ENCODE results near the gene WDFY4. TPM values are rescaled to one million over a fixed set of nuclear protein-coding genes. Genes with fewer than 3 reads are reported as not detected.

The WDFY4 gene
- total and polyA plus RNA-seq, 7 donors, result 0.23 to 1.3 (median 0.69) TPM

GRCh38 chr10:48898426-48898825, 213.8 kb downstream of the WDFY4 start:
- 96 to 100% (median 96%) methylated on average over 1 of the region's 1 CpG for WGBS, 3 donors
- no peaks in the 10 kb centered on the region for H3K4me1 ChIP-seq

GRCh38 chr10:48899781-48900180, 215.1 kb downstream of the WDFY4 start:
- Histone ChIP-seq H3K4me1 (no peaks in the 10 kb centered on the region), H3K4me3 (no peak overlapping the region), H3K36me3 (ENCODE audit: insufficient read depth in 1 of 2, low read depth in 1 of 2) (no peaks in the 10 kb centered on the region), H3K9me3 (no peaks in the 10 kb centered on the region), H3K27ac (no peak overlapping the region), H3K27me3 (ENCODE audit: insufficient read depth in 3 of 3, low read length in 2 of 3) (peaks cover 0 to 6% (median 0%) of the 10 kb centered on the region in 3 donors)
- intact Hi-C loops (cut with DNase I), result no loop called here
- DNase-seq, result no peak
- TF ChIP-seq CTCF (IDR thresholded peaks at IDR 0.05), result no peak
- WGBS, 3 donors, result 75 to 80% (median 80%) methylated on average over 8 of the region's 8 CpGs
- no peak for ATAC-seq

More at GRCh38 chr10:48898426-48898825, 213.8 kb downstream of the WDFY4 start:
- Histone ChIP-seq H3K27ac (no peak overlapping the region), H3K27me3 (ENCODE audit: insufficient read depth in 3 of 3, low read length in 2 of 3) (peaks cover 0 to 4% (median 0%) of the 10 kb centered on the region in 3 donors), H3K4me3 (no peak overlapping the region), H3K36me3 (ENCODE audit: insufficient read depth in 1 of 2, low read depth in 1 of 2) (no peaks in the 10 kb centered on the region), H3K9me3 (no peaks in the 10 kb centered on the region)
- DNase-seq, result no peak
- intact Hi-C loops (cut with DNase I), result no loop called here
- TF ChIP-seq CTCF (IDR thresholded peaks at IDR 0.05), result no peak
- no peak for ATAC-seq

GRCh38 chr10:48900371-48900801, 215.7 kb downstream of the WDFY4 start:
- Histone ChIP-seq H3K4me1 (no peaks in the 10 kb centered on the region), H3K27me3 (ENCODE audit: insufficient read depth in 3 of 3, low read length in 2 of 3) (peaks cover 0 to 6% (median 0%) of the 10 kb centered on the region in 3 donors), H3K27ac (no peak overlapping the region), H3K4me3 (no peak overlapping the region), H3K36me3 (ENCODE audit: insufficient read depth in 1 of 2, low read depth in 1 of 2) (no peaks in the 10 kb centered on the region), H3K9me3 (no peaks in the 10 kb centered on the region)
- ATAC-seq (no peak), DNase-seq (no peak)
- 41 to 51% (median 43%) methylated on average over 2 of the region's 2 CpGs for WGBS, 3 donors
- TF ChIP-seq CTCF (IDR thresholded peaks at IDR 0.05), result no peak
- intact Hi-C loops (cut with DNase I), result no loop called here

GRCh38 chr10:48901319-48901718, 216.6 kb downstream of the WDFY4 start:
- no peak for DNase-seq
- no peak overlapping the region for H3K4me3 ChIP-seq
- no peak for TF ChIP-seq CTCF (IDR thresholded peaks at IDR 0.05)
- no peaks in the 10 kb centered on the region for H3K9me3 ChIP-seq
- no peaks in the 10 kb centered on the region for H3K36me3 ChIP-seq (ENCODE audit: insufficient read depth in 1 of 2, low read depth in 1 of 2)
- ATAC-seq, result no peak
- WGBS, 3 donors, result 70 to 81% (median 76%) methylated on average over 5 of the region's 5 CpGs
- no peak overlapping the region for H3K27ac ChIP-seq
- intact Hi-C loops (cut with DNase I), result no loop called here
- H3K4me1 ChIP-seq, result no peaks in the 10 kb centered on the region
- H3K27me3 ChIP-seq (ENCODE audit: insufficient read depth in 3 of 3, low read length in 2 of 3), result peaks cover 0 to 6% (median 0%) of the 10 kb centered on the region in 3 donors

GRCh38 chr10:48902096-48902495, 217.4 kb downstream of the WDFY4 start:
- intact Hi-C loops (cut with DNase I), result no loop called here

More at GRCh38 chr10:48902096-48902495, 217.4 kb downstream of the WDFY4 start:
- no peak for TF ChIP-seq CTCF (IDR thresholded peaks at IDR 0.05)
- peaks cover 0 to 6% (median 0%) of the 10 kb centered on the region in 3 donors for H3K27me3 ChIP-seq (ENCODE audit: insufficient read depth in 3 of 3, low read length in 2 of 3)
- H3K4me3 ChIP-seq, result no peak overlapping the region
- H3K36me3 ChIP-seq (ENCODE audit: insufficient read depth in 1 of 2, low read depth in 1 of 2), result no peaks in the 10 kb centered on the region
- H3K4me1 ChIP-seq, result no peaks in the 10 kb centered on the region
- H3K27ac ChIP-seq, result no peak overlapping the region
- WGBS, 3 donors, result 91 to 97% (median 93%) methylated on average over 7 of the region's 7 CpGs
- ATAC-seq, result no peak
- H3K9me3 ChIP-seq, result no peaks in the 10 kb centered on the region
- DNase-seq, result no peak
